H1 (cell line): ENCODE data around the gene ANAPC2. TPM values are rescaled to one million over a fixed set of nuclear protein-coding genes. Genes with fewer than 3 reads are reported as not detected.

Experiments
- CTCF ChIA-PET: fragments of 300-600 bp; sonication (Branson Sonifier 250); formaldehyde crosslinking; loops from one replicate; lab custom pipeline; 2021; ENCODE audit not compliant: partially characterized antibody; lab: Charles Lee
- POLR2A ChIA-PET: fragments of 300-600 bp; sonication (Branson Sonifier 250); formaldehyde crosslinking; loops from one replicate; lab custom pipeline; 2021; ENCODE audit warnings: inconsistent platforms; ENCODE audit not compliant: partially characterized antibody; lab: Charles Lee
- DNase-seq, 2 experiments: peaks; one replicate each; pipeline versions ENCODE4 v3.0.0 to v3.0.0-alpha.2; 2010 to 2022; ENCODE audit warnings: low spot score in 2 of 2, low read depth in 1 of 2, mixed read lengths in 1 of 2
- FAIRE-seq: peaks from 2 replicates; lab custom pipeline; 2011; peaks lifted over from hg19 to GRCh38; lab: Jason Lieb, UNC
- H2AFZ ChIP-seq: 2 replicates; pipeline ENCODE4 v1.8.1; 2012; ENCODE audit warnings: low read length, inconsistent platforms
- H2AK5ac ChIP-seq: 2 replicates; pipeline ENCODE4 v1.6.1; 2013; ENCODE audit warnings: low read depth, low read length
- H2BK120ac ChIP-seq: replicated peaks from 2 replicates; pipeline ENCODE3; 2013; ENCODE audit warnings: low read depth, low read length, inconsistent platforms
- H2BK12ac ChIP-seq: 2 replicates; pipeline ENCODE4 v1.6.1; 2013; ENCODE audit warnings: low read depth, low read length
- H2BK15ac ChIP-seq: 2 replicates; pipeline ENCODE4 v1.6.1; 2013; ENCODE audit warnings: low read length
- H2BK20ac ChIP-seq: 2 replicates; pipeline ENCODE4 v1.6.1; 2013; ENCODE audit warnings: low read length
- H2BK5ac ChIP-seq: 2 replicates; pipeline ENCODE4 v1.6.1; 2013; ENCODE audit warnings: low read depth, low read length
- H3K14ac ChIP-seq: 2 replicates; pipeline ENCODE4 v1.6.1; 2013; ENCODE audit warnings: inconsistent platforms; ENCODE audit not compliant: insufficient read length
- H3K18ac ChIP-seq: 2 replicates; pipeline ENCODE4 v1.6.1; 2013; ENCODE audit warnings: low read length; ENCODE audit errors: extremely low read depth
- H3K23ac ChIP-seq: 2 replicates; pipeline ENCODE4 v1.6.1; 2013; ENCODE audit warnings: inconsistent platforms; ENCODE audit not compliant: insufficient read length
- H3K23me2 ChIP-seq: 2 replicates; pipeline ENCODE4 v1.6.1; 2013; ENCODE audit warnings: low read depth, low read length
- H3K27ac ChIP-seq: 2 replicates; pipeline ENCODE4 v1.6.1; 2011; ENCODE audit warnings: low read depth, low read length, inconsistent platforms
- H3K27me3 ChIP-seq, 4 experiments: replicated peaks in 1 of 4; 1 replicate in 1 of 4; 2 replicates in 3 of 4; pipeline versions ENCODE4 v1.6.1 to v1.8.1; 2011 to 2013; ENCODE audit warnings: low read length in 3 of 4, mild to moderate bottlenecking in 3 of 4, inconsistent platforms in 2 of 4, mixed read lengths in 2 of 4, moderate library complexity in 1 of 4; ENCODE audit not compliant: control insufficient read depth in 3 of 4, insufficient read depth in 3 of 4; ENCODE audit errors: extremely low read depth in 1 of 4
- H3K36me3 ChIP-seq, 4 experiments: 2 replicates each; pipeline versions ENCODE4 v1.6.1 to v1.8.1; 2011 to 2013; ENCODE audit warnings: mild to moderate bottlenecking in 4 of 4, low read length in 3 of 4, moderate library complexity in 2 of 4, control low read depth in 1 of 4, inconsistent platforms in 1 of 4; ENCODE audit not compliant: insufficient read depth in 4 of 4, control insufficient read depth in 2 of 4
- H3K4ac ChIP-seq: replicated peaks from 2 replicates; pipeline ENCODE3; 2013; ENCODE audit warnings: low read length, low read depth, mixed read lengths, inconsistent platforms; ENCODE audit not compliant: insufficient read length
- H3K4me1 ChIP-seq, 4 experiments: replicated peaks in 1 of 4; 1 replicate in 1 of 4; 2 replicates in 3 of 4; pipeline versions ENCODE4 v1.6.1 to v1.8.1; 2011 to 2013; ENCODE audit warnings: low read length in 3 of 4, inconsistent platforms in 2 of 4, mixed read lengths in 1 of 4; ENCODE audit not compliant: insufficient read depth in 4 of 4, control insufficient read depth in 3 of 4
- H3K4me2 ChIP-seq, 2 experiments: 2 replicates each; pipeline versions ENCODE4 v1.6.1 to v1.8.1; 2011 to 2013; ENCODE audit warnings: low read depth in 2 of 2, low read length in 2 of 2, control low read depth in 1 of 2, inconsistent platforms in 1 of 2, mild to moderate bottlenecking in 1 of 2; ENCODE audit not compliant: insufficient read depth in 1 of 2
- H3K4me3 ChIP-seq, 4 experiments: fragments of 200-600, 300-600 bp in 1 of 4; sonication (generic), shearing (Covaris generic), sonication (Bioruptor Twin) in 1 of 4; 2 replicates each; pipeline versions ENCODE4 v1.5.1 to v1.8.1; 2011 to 2016; ENCODE audit warnings: low read length in 4 of 4, low read depth in 3 of 4, control low read depth in 2 of 4, inconsistent platforms in 2 of 4, mild to moderate bottlenecking in 2 of 4, mixed read lengths in 1 of 4, moderate library complexity in 1 of 4; ENCODE audit not compliant: insufficient read depth in 2 of 4; ENCODE audit errors: extremely low read depth in 1 of 4
- H3K56ac ChIP-seq: replicated peaks from 2 replicates; pipeline ENCODE3; 2013; ENCODE audit warnings: low read depth, mild to moderate bottlenecking, mixed read lengths, low read length, inconsistent platforms; ENCODE audit not compliant: insufficient read length
- H3K79me1 ChIP-seq: 2 replicates; pipeline ENCODE4 v1.6.1; 2013; ENCODE audit warnings: low read depth, low read length, control low read depth
- H3K79me2 ChIP-seq, 2 experiments: 2 replicates each; pipeline versions ENCODE4 v1.6.1 to v1.8.1; 2012 to 2013; ENCODE audit warnings: low read length in 2 of 2, mild to moderate bottlenecking in 2 of 2, inconsistent platforms in 1 of 2; ENCODE audit not compliant: insufficient read depth in 2 of 2, control insufficient read depth in 1 of 2
- H3K9ac ChIP-seq, 4 experiments: replicated peaks in 1 of 4; 1 replicate in 1 of 4; 2 replicates in 3 of 4; pipeline versions ENCODE4 v1.6.1 to v1.8.1; 2011 to 2013; ENCODE audit warnings: low read depth in 3 of 4, low read length in 3 of 4, control low read depth in 2 of 4, mild to moderate bottlenecking in 2 of 4, moderate library complexity in 2 of 4, inconsistent platforms in 1 of 4; ENCODE audit errors: extremely low read depth in 1 of 4
- H3K9me3 ChIP-seq, 2 experiments: 2 replicates each; pipeline versions ENCODE4 v1.6.1 to v1.8.1; 2012 to 2013; ENCODE audit warnings: mild to moderate bottlenecking in 2 of 2, moderate library complexity in 2 of 2, control low read depth in 1 of 2, inconsistent platforms in 1 of 2, low read depth in 1 of 2, low read length in 1 of 2, mixed read lengths in 1 of 2; ENCODE audit not compliant: insufficient read depth in 2 of 2
- H4K20me1 ChIP-seq, 2 experiments: replicated peaks in 1 of 2; 2 replicates each; pipeline versions ENCODE3 to v1.8.1; 2011 to 2013; ENCODE audit warnings: inconsistent platforms in 2 of 2, low read length in 2 of 2, mild to moderate bottlenecking in 1 of 2; ENCODE audit not compliant: insufficient read depth in 2 of 2, control insufficient read depth in 1 of 2
- H4K5ac ChIP-seq: 2 replicates; pipeline ENCODE4 v1.6.1; 2013; ENCODE audit warnings: low read length, low read depth, mixed read lengths, inconsistent platforms; ENCODE audit not compliant: insufficient read length
- H4K8ac ChIP-seq: 2 replicates; pipeline ENCODE4 v1.8.0; 2013; ENCODE audit warnings: mild to moderate bottlenecking, moderate library complexity, low read length, inconsistent platforms; ENCODE audit not compliant: insufficient read depth; ENCODE audit errors: extremely low read depth
- H4K91ac ChIP-seq: replicated peaks from 2 replicates; pipeline ENCODE3; 2013; ENCODE audit warnings: low read length, mixed read lengths, inconsistent platforms; ENCODE audit not compliant: insufficient read length
- EZH2 ChIP-seq: fragments of 200-600 bp; sonication (generic); IDR thresholded peaks from 2 replicates; pipeline ENCODE4 v1.7.1; 2012; ENCODE audit warnings: low read depth, mild to moderate bottlenecking, moderate library complexity, low read length, inconsistent platforms; ENCODE audit not compliant: severe bottlenecking
- GABPA ChIP-seq: IDR thresholded peaks from 2 replicates; pipeline ENCODE4 v1.6.1; 2011; ENCODE audit warnings: mild to moderate bottlenecking, low read length, moderate library complexity, borderline replicate concordance; ENCODE audit not compliant: insufficient read depth
- WGBS, 2 experiments: shearing (Covaris generic) in 1 of 2; methylation state at CpG; one replicate each; pipeline versions ENCODE4 v1.1.6 to v1.1.7; 2013 to 2015; ENCODE audit warnings: low lambda C conversion rate in 2 of 2, mixed read lengths in 2 of 2, inconsistent platforms in 1 of 2, low coverage in 1 of 2, missing lambda C conversion rate in 1 of 2; ENCODE audit not compliant: insufficient replicate concordance in 2 of 2, insufficient coverage in 1 of 2, insufficient read length in 1 of 2; ENCODE audit errors: extremely low coverage in 1 of 2, missing lambda C conversion rate in 1 of 2; 5-methylcytosine and 5-hydroxymethylcytosine counted together
- polyA plus RNA-seq, 7 experiments: library from polyadenylated mRNA; depleted of rRNA in 3 of 7; stranded (reverse) in 5 of 7; unstranded in 2 of 7; fragments of >200 nt in 5 of 7; fragments of 200-250 nt in 2 of 7; gene quantifications; 1 replicate in 5 of 7; 2 replicates in 1 of 7; 4 replicates in 1 of 7; pipeline versions ENCODE4 v1.2.1 to v1.2.3, GENCODE V29; 2011 to 2013; ENCODE audit warnings: missing spikeins in 2 of 7, mixed read lengths in 2 of 7
- total RNA-seq: library from RNA; stranded (reverse); fragmentation: NEBNext Ultra II Directional; extraction: Animal tissue kit (Norgen Biotek cat#: 25700); gene quantifications from 2 replicates; pipeline ENCODE4 v1.2.1, GENCODE V29; 2021

ANAPC2 gene
- total and polyA plus RNA-seq, 2 of the 8 experiments (the other 6 are each of a cell fraction or from before 2014, with no cell fraction given): 30.2 to 37.7 TPM

GRCh38 chr9:137189297-137190295, 1.2 kb upstream of the ANAPC2 start:
- H3K27me3 ChIP-seq: no peaks in the 10 kb centered on the region; a peak in 1 of 7 replicates
- no peak overlapping the region for H2BK5ac ChIP-seq
- 56% methylated on average over 23 of the region's 23 CpGs; no CpG with 5 or more reads in 1 of the 2 experiments for WGBS, 2 experiments
- no peak overlapping the region for H2AFZ ChIP-seq
- no peak overlapping the region for H2BK15ac ChIP-seq
- H3K79me2 ChIP-seq: peaks cover 0 to 30% of the 10 kb centered on the region in 2 experiments; a peak in 2 of 4 replicates
- H3K36me3 ChIP-seq: peaks cover 0 to 4% (median 3%) of the 10 kb centered on the region in 4 experiments; a peak in 4 of 8 replicates
- H3K27ac ChIP-seq: no peak overlapping the region
- CTCF ChIA-PET: interaction anchor here (0.5 to 14.0 kb wide), 25 partner anchors 9 to 389 kb away, joined by 3 to 204 read pairs (median 4); partner anchors contain the start of genes CYSRT1, LRRC26, NDOR1 and NELFB
- no peak overlapping the region for H3K56ac ChIP-seq
- H4K91ac ChIP-seq: no peak overlapping the region
- no peak overlapping the region for H2BK120ac ChIP-seq
- H3K18ac ChIP-seq: no peak overlapping the region
- no peak overlapping the region for H3K4ac ChIP-seq
- H3K14ac ChIP-seq: no peak overlapping the region
- peak overlapping the region in 2 of 4 experiments; percentile 78 to 80; a peak in 4 of 7 replicates for H3K9ac ChIP-seq
- no peak overlapping the region; the same call in 1 of the 2 replicates for H2AK5ac ChIP-seq
- peaks cover 9% of the 10 kb centered on the region; the same call in 1 of the 2 replicates for H3K79me1 ChIP-seq
- peaks cover 11 to 29% of the 10 kb centered on the region in 2 experiments for H4K20me1 ChIP-seq
- POLR2A ChIA-PET: interaction anchor here (0.9 to 11.0 kb wide), 17 partner anchors 9 to 122 kb away, joined by 3 to 107 read pairs (median 8); partner anchors contain the start of genes CYSRT1, NDOR1, RNF208 and RNF224
- no peak for TF ChIP-seq EZH2
- TF ChIP-seq GABPA: 0 out of 2 replicates have a peak, but pooled peaks have one; percentile 44
- peaks cover 0 to 24% (median 9%) of the 10 kb centered on the region in 4 experiments; a peak in 6 of 7 replicates for H3K4me1 ChIP-seq
- peak overlapping the region; percentile 76 to 99 for H3K4me2 ChIP-seq
- DNase-seq (no peak), FAIRE-seq (no peak)
- peak overlapping the region; percentile 59; the same call in 1 of the 2 replicates for H4K8ac ChIP-seq
- no peak overlapping the region for H2BK12ac ChIP-seq
- no peak overlapping the region for H4K5ac ChIP-seq
- H3K4me3 ChIP-seq: peak overlapping the region; percentile 71 to 92 (median 82)
- H3K23me2 ChIP-seq: peaks cover 8% of the 10 kb centered on the region; the same call in 1 of the 2 replicates
- no peaks in the 10 kb centered on the region for H3K9me3 ChIP-seq
- no peak overlapping the region for H2BK20ac ChIP-seq
- no peak overlapping the region for H3K23ac ChIP-seq
